GM23338 (cell line): ENCODE measurements around the gene PODN. TPM values are rescaled to one million over a fixed set of nuclear protein-coding genes. Genes with fewer than 3 reads are reported as not detected.

Source experiments
- ATAC-seq: fragments of 200-7000 bp; cut with Tn5 transposase; 3 replicates; pipeline ENCODE4 v1.9.1; 2020
- DNase-seq: peaks from one replicate; pipeline ENCODE4 v3.0.0-alpha.2; 2015; ENCODE audit warnings: low spot score
- H2AFZ ChIP-seq: fragments of 200-600 bp; sonication (generic); 2 replicates; pipeline ENCODE4 v1.8.0; 2016; ENCODE audit warnings: antibody characterized with exemption, mild to moderate bottlenecking, moderate library complexity
- H3F3A ChIP-seq: fragments of 200-600 bp; sonication (generic); replicated peaks from 2 replicates; pipeline ENCODE4 v1.8.0; 2017; ENCODE audit warnings: antibody characterized with exemption, mixed run types, low read depth
- H3K27ac ChIP-seq: fragments of 200-600 bp; sonication (generic); 2 replicates; pipeline ENCODE4 v1.6.1; 2016; ENCODE audit warnings: low read depth
- H3K27me3 ChIP-seq: fragments of 200-600 bp; sonication (generic); 2 replicates; pipeline ENCODE4 v1.8.0; 2016; ENCODE audit warnings: mild to moderate bottlenecking, mixed run types, moderate library complexity; ENCODE audit not compliant: insufficient read depth
- H3K36me3 ChIP-seq: fragments of 200-600 bp; sonication (generic); 2 replicates; pipeline ENCODE4 v1.8.0; 2016; ENCODE audit warnings: mild to moderate bottlenecking; ENCODE audit not compliant: insufficient read depth
- H3K4me1 ChIP-seq: fragments of 200-600 bp; sonication (generic); 2 replicates; pipeline ENCODE4 v1.8.0; 2016; ENCODE audit warnings: mild to moderate bottlenecking, moderate library complexity; ENCODE audit not compliant: insufficient read depth
- H3K4me2 ChIP-seq: fragments of 200-600 bp; sonication (generic); 2 replicates; pipeline ENCODE4 v1.7.1; 2017; ENCODE audit warnings: mixed run types
- H3K4me3 ChIP-seq: fragments of 200-600 bp; sonication (generic); 2 replicates; pipeline ENCODE4 v1.6.1; 2016; ENCODE audit warnings: mixed run types
- H3K79me2 ChIP-seq: fragments of 200-600 bp; sonication (generic); replicated peaks from 2 replicates; pipeline ENCODE4 v1.8.0; 2017; ENCODE audit warnings: mild to moderate bottlenecking; ENCODE audit not compliant: insufficient read depth
- H3K9me2 ChIP-seq: fragments of 200-600 bp; sonication (generic); 2 replicates; pipeline ENCODE4 v1.8.0; 2017; ENCODE audit not compliant: insufficient read depth
- H4K20me1 ChIP-seq: fragments of 200-600 bp; sonication (generic); replicated peaks from 2 replicates; pipeline ENCODE4 v1.8.0; 2017; ENCODE audit warnings: mild to moderate bottlenecking; ENCODE audit not compliant: insufficient read depth
- H3K27ac Mint-ChIP-seq: 2 replicates; pipeline ENCODE4 v1.8.0; 2020; ENCODE audit warnings: inconsistent platforms, mild to moderate bottlenecking, moderate library complexity, mixed read lengths
- H3K27me3 Mint-ChIP-seq: 3 replicates; pipeline ENCODE4 v1.8.0; 2022; ENCODE audit warnings: low read depth, mild to moderate bottlenecking, moderate library complexity, mixed read lengths, inconsistent platforms; ENCODE audit not compliant: insufficient read depth, poor library complexity
- H3K36me3 Mint-ChIP-seq: 3 replicates; pipeline ENCODE4 v1.8.0; 2021; ENCODE audit warnings: low read depth, mild to moderate bottlenecking, inconsistent platforms, moderate library complexity, mixed read lengths
- H3K4me1 Mint-ChIP-seq: 3 replicates; pipeline ENCODE4 v1.8.0; 2020; ENCODE audit warnings: mild to moderate bottlenecking, inconsistent platforms, mixed read lengths
- H3K4me3 Mint-ChIP-seq: 3 replicates; pipeline ENCODE4 v1.8.0; 2021; ENCODE audit warnings: moderate library complexity, mild to moderate bottlenecking, inconsistent platforms, mixed read lengths
- H3K9me3 Mint-ChIP-seq: 3 replicates; pipeline ENCODE4 v1.8.0; 2020; ENCODE audit warnings: moderate library complexity, mild to moderate bottlenecking, inconsistent platforms, mixed read lengths
- ETS1 ChIP-seq: IDR thresholded peaks from 2 replicates; pipeline ENCODE4 v1.6.1; 2016; ENCODE audit warnings: antibody characterized with exemption
- JUNB ChIP-seq: IDR thresholded peaks from one replicate; pipeline ENCODE4 v1.6.1; 2016; ENCODE audit warnings: antibody characterized with exemption; ENCODE audit not compliant: unreplicated experiment
- STAT1 ChIP-seq: IDR thresholded peaks from one replicate; pipeline ENCODE4 v1.6.1; 2016; ENCODE audit warnings: antibody characterized with exemption; ENCODE audit not compliant: unreplicated experiment
- ZNF114 ChIP-seq: fragments of 250-450 bp; sonication (Bioruptor Pico); IDR thresholded peaks from 2 replicates; pipeline ENCODE4 v1.5.0; 2020; ENCODE audit warnings: mild to moderate bottlenecking, moderate library complexity
- ZNF331 ChIP-seq: fragments of 250-450 bp; sonication (Bioruptor Pico); IDR thresholded peaks from 2 replicates; pipeline ENCODE4 v1.5.0; 2020; ENCODE audit warnings: low read depth, mild to moderate bottlenecking, moderate library complexity
- ZNF462 ChIP-seq: fragments of 250-450 bp; sonication (Bioruptor Pico); IDR thresholded peaks from 2 replicates; pipeline ENCODE4 v1.5.0; 2020; ENCODE audit warnings: mild to moderate bottlenecking, moderate library complexity
- polyA plus RNA-seq: library from polyadenylated mRNA; unstranded; fragments of >200 nt; fragmentation: Nextera tagmentation; extraction: Ambion mirVana; gene quantifications from 2 replicates; pipeline ENCODE4 v1.2.1, GENCODE V29; 2016
- total RNA-seq: library from RNA; depleted of rRNA; stranded (reverse); fragments of >200 nt; shearing (Covaris generic); gene quantifications from 2 replicates; pipeline ENCODE4 v1.2.3, GENCODE V29; 2014
- TF ChIP-seq, protein P1 (sequence below), 2 experiments: fragments of 200-600 bp in 1 of 2; sonication (generic) in 1 of 2; conservative IDR thresholded peaks; 2 replicates each; pipeline versions ENCODE4 v1.5.1 to v1.6.1; 2016 to 2017; ENCODE audit warnings: antibody characterized with exemption in 2 of 2, low read depth in 2 of 2, mild to moderate bottlenecking in 2 of 2, moderate library complexity in 1 of 2
- TF ChIP-seq, protein P2 (sequence below): IDR thresholded peaks from one replicate; pipeline ENCODE4 v1.6.1; 2018; ENCODE audit warnings: antibody characterized with exemption; ENCODE audit not compliant: unreplicated experiment

The PODN gene
- total and polyA plus RNA-seq, 2 experiments from 2014 or later = 0.16 to 0.24 TPM

GRCh38 chr1:53051676-53052075, 10.3 kb upstream of the PODN start:
- no peak overlapping the region for H2AFZ ChIP-seq
- no peaks in the 10 kb centered on the region for H3F3A ChIP-seq
- H4K20me1 ChIP-seq = no peaks in the 10 kb centered on the region
- H3K4me2 ChIP-seq = no peak overlapping the region
- no peak for DNase-seq
- H3K9me3 Mint-ChIP-seq = no peaks in the 10 kb centered on the region
- H3K4me3 ChIP-seq = no peak overlapping the region
- peaks cover 36% of the 10 kb centered on the region; the same call in 2 of the 3 replicates for H3K4me1 Mint-ChIP-seq
- H3K36me3 ChIP-seq = no peaks in the 10 kb centered on the region
- no peak overlapping the region for H3K4me3 Mint-ChIP-seq
- H3K27me3 Mint-ChIP-seq = no peaks in the 10 kb centered on the region
- H3K4me1 ChIP-seq = peaks cover 27% of the 10 kb centered on the region
- H3K79me2 ChIP-seq = no peaks in the 10 kb centered on the region
- TF ChIP-seq, protein P1, sequence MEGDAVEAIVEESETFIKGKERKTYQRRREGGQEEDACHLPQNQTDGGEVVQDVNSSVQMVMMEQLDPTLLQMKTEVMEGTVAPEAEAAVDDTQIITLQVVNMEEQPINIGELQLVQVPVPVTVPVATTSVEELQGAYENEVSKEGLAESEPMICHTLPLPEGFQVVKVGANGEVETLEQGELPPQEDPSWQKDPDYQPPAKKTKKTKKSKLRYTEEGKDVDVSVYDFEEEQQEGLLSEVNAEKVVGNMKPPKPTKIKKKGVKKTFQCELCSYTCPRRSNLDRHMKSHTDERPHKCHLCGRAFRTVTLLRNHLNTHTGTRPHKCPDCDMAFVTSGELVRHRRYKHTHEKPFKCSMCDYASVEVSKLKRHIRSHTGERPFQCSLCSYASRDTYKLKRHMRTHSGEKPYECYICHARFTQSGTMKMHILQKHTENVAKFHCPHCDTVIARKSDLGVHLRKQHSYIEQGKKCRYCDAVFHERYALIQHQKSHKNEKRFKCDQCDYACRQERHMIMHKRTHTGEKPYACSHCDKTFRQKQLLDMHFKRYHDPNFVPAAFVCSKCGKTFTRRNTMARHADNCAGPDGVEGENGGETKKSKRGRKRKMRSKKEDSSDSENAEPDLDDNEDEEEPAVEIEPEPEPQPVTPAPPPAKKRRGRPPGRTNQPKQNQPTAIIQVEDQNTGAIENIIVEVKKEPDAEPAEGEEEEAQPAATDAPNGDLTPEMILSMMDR (conservative IDR thresholded peaks at IDR 0.05; ENCODE audit: low read depth in 2 of 2) = no peak
- TF ChIP-seq ETS1 (no peak), ZNF462 (CRISPR knock-in tag) (no peak), ZNF114 (no peak), ZNF331 (CRISPR knock-in tag) (no peak), JUNB (no peak), STAT1 (no peak)
- TF ChIP-seq, protein P2, sequence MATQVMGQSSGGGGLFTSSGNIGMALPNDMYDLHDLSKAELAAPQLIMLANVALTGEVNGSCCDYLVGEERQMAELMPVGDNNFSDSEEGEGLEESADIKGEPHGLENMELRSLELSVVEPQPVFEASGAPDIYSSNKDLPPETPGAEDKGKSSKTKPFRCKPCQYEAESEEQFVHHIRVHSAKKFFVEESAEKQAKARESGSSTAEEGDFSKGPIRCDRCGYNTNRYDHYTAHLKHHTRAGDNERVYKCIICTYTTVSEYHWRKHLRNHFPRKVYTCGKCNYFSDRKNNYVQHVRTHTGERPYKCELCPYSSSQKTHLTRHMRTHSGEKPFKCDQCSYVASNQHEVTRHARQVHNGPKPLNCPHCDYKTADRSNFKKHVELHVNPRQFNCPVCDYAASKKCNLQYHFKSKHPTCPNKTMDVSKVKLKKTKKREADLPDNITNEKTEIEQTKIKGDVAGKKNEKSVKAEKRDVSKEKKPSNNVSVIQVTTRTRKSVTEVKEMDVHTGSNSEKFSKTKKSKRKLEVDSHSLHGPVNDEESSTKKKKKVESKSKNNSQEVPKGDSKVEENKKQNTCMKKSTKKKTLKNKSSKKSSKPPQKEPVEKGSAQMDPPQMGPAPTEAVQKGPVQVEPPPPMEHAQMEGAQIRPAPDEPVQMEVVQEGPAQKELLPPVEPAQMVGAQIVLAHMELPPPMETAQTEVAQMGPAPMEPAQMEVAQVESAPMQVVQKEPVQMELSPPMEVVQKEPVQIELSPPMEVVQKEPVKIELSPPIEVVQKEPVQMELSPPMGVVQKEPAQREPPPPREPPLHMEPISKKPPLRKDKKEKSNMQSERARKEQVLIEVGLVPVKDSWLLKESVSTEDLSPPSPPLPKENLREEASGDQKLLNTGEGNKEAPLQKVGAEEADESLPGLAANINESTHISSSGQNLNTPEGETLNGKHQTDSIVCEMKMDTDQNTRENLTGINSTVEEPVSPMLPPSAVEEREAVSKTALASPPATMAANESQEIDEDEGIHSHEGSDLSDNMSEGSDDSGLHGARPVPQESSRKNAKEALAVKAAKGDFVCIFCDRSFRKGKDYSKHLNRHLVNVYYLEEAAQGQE = no peak
- H3K27me3 ChIP-seq = no peaks in the 10 kb centered on the region
- H3K27ac Mint-ChIP-seq = no peak overlapping the region
- H3K9me2 ChIP-seq = no peaks in the 10 kb centered on the region
- H3K36me3 Mint-ChIP-seq = no peaks in the 10 kb centered on the region
- no peak overlapping the region for H3K27ac ChIP-seq
- ATAC-seq = no peak
